Measurements from ENCODE around the gene TTLL11. TPM values are rescaled to one million over a fixed set of nuclear protein-coding genes. Genes with fewer than 3 reads are reported as not detected.

The TTLL11 gene
- total RNA-seq, 1 donor: 6.2 TPM

DNA sequence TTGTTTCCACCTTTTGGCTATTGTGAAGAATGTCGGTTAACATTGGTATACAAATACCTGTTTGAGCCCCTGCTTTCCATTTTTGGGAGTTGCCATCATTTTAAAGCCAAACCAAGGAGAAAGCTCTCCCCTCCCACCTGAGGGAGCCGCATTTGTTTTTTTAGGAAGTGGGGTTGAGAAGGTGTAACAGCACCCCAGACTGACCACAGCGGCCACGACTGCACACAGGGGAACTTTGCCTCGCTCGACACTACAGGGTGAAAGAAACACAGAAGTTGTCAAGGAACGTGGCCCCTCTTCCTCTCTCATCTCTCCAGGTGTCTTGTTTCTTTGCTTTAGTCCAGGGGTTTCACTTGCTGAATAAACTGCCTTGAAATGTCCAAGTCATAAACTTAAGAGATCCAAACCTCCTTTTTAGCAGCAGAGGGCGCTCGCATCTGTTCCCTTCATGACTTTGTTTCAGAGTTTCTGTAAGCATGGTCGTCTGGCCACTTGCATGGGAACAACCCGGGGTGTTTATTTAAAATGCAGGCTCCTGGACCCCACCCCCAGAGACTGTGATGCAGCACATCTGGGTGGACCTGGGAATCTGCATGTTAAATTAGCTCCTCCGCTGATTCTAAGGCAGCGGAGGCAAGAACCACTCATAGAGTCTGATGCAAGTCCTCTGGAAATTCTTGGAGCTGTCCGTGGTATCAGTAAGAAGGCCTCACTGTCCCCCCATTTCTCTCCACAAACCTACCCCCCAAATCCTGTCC lies 2.1 kb upstream of the TTLL11 start:
- H3K4me1 ChIP-seq (ENCODE audit: insufficient read depth, low read length): peaks cover 16% of the 10 kb centered on the region
- no peaks in the 10 kb centered on the region for H3K27me3 ChIP-seq (ENCODE audit: insufficient read depth, low read length)
- TF ChIP-seq, protein P1, sequence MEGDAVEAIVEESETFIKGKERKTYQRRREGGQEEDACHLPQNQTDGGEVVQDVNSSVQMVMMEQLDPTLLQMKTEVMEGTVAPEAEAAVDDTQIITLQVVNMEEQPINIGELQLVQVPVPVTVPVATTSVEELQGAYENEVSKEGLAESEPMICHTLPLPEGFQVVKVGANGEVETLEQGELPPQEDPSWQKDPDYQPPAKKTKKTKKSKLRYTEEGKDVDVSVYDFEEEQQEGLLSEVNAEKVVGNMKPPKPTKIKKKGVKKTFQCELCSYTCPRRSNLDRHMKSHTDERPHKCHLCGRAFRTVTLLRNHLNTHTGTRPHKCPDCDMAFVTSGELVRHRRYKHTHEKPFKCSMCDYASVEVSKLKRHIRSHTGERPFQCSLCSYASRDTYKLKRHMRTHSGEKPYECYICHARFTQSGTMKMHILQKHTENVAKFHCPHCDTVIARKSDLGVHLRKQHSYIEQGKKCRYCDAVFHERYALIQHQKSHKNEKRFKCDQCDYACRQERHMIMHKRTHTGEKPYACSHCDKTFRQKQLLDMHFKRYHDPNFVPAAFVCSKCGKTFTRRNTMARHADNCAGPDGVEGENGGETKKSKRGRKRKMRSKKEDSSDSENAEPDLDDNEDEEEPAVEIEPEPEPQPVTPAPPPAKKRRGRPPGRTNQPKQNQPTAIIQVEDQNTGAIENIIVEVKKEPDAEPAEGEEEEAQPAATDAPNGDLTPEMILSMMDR (IDR thresholded peaks at IDR 0.05; ENCODE audit: extremely low read depth, low read depth, low read length): peak; percentile 80
- H2AFZ ChIP-seq (ENCODE audit: low read length): no peak overlapping the region
- peaks cover 19% of the 10 kb centered on the region for H4K20me1 ChIP-seq (ENCODE audit: insufficient read depth, low read length)
- no peak overlapping the region for H3K4me3 ChIP-seq (ENCODE audit: insufficient read depth, low read length)
- H3K27ac ChIP-seq (ENCODE audit: low read depth, low read length): no peak overlapping the region
- H3K9me3 ChIP-seq (ENCODE audit: low read depth, low read length): no peaks in the 10 kb centered on the region
- no peaks in the 10 kb centered on the region for H3K36me3 ChIP-seq (ENCODE audit: insufficient read depth, low read length)
- peak; percentile 82 for DNase-seq (ENCODE audit: insufficient read length, low spot score, missing footprints)
- H3K79me2 ChIP-seq (ENCODE audit: insufficient read depth, low read length): peaks cover 27% of the 10 kb centered on the region
- no peak overlapping the region for H3K4me2 ChIP-seq (ENCODE audit: insufficient read depth, low read length)

DNA sequence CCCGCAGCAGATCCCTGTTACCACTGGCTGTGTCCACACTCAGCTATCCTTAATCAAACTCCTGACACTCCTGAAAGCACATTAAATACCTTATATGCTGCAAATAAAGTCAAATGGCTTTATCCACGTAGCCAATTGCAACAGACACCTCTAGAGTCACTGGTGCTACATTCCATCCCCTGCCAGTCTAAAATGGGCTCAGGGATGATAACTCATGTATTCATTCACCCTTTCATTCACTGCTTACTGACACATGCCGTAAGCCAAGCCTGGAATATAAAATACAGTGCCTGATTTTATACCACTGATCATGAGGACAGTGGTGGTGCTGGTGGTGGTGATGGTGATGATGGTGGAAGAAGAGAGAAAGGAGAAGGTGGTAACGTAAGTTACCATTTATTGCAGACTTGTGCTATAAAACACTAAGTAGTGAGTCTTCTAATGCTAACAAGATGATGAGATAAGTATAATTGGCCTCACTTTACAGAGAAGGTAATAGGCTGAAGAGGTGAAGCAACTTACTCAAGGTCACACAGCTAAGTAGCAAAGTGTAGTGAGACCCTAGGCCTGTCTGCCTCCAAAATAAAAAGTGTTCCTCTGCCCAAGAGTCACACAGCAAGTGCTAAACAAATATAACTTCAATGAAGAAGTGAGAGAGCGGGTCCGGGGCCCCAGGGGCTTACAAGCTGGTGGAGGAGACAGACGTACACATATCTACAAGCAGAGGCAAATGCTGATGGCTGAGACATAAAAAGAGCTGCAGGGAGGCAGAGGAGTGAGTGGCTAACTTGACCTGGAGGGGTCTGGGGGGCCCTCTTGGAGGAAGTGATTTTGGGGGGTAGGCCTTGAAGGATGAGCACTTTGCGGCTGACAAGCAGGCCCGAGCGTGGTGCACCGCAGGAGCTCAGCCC lies 1.2 kb downstream of the TTLL11 start:
- TF ChIP-seq, protein P1 (IDR thresholded peaks at IDR 0.05; ENCODE audit: extremely low read depth, low read depth, low read length): no peak
- DNase-seq (ENCODE audit: insufficient read length, low spot score, missing footprints): peak; percentile 80
- H3K36me3 ChIP-seq (ENCODE audit: insufficient read depth, low read length): no peaks in the 10 kb centered on the region
- H2AFZ ChIP-seq (ENCODE audit: low read length): peak overlapping the region; percentile 79
- peaks cover 36% of the 10 kb centered on the region for H3K79me2 ChIP-seq (ENCODE audit: insufficient read depth, low read length)
- peak overlapping the region; percentile 91 for H3K4me3 ChIP-seq (ENCODE audit: insufficient read depth, low read length)
- H3K4me1 ChIP-seq (ENCODE audit: insufficient read depth, low read length): peaks cover 27% of the 10 kb centered on the region
- H3K4me2 ChIP-seq (ENCODE audit: insufficient read depth, low read length): peak overlapping the region; percentile 90
- no peaks in the 10 kb centered on the region for H3K9me3 ChIP-seq (ENCODE audit: low read depth, low read length)
- H3K27ac ChIP-seq (ENCODE audit: low read depth, low read length): peak overlapping the region; percentile 7
- H3K27me3 ChIP-seq (ENCODE audit: insufficient read depth, low read length): no peaks in the 10 kb centered on the region
- H4K20me1 ChIP-seq (ENCODE audit: insufficient read depth, low read length): peaks cover 43% of the 10 kb centered on the region

DNA sequence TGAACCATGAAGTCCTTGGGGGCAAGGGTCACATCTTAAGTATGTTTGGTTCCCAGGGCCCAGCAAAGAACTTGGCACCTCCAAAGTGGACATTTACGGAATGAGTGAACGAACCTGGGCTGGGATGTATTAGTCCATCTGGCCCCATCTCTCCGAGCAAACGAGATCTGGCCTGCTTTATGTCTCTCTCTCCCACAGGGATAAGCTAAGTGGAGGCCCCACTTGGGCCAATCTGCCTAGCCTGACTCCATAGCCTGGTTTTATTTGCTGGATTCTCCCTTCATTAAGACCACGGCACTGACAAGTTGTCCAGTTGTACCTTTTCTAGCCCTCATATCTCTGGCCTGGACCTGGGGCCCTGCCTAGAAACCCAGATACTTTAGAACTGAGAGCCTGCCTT lies 2.1 kb downstream of the TTLL11 start:
- Histone ChIP-seq H2AFZ (ENCODE audit: low read length) (no peak overlapping the region), H3K4me3 (ENCODE audit: insufficient read depth, low read length) (no peak overlapping the region), H3K4me2 (ENCODE audit: insufficient read depth, low read length) (peak overlapping the region; percentile 90), H3K27me3 (ENCODE audit: insufficient read depth, low read length) (no peaks in the 10 kb centered on the region), H3K27ac (ENCODE audit: low read depth, low read length) (no peak overlapping the region), H3K36me3 (ENCODE audit: insufficient read depth, low read length) (no peaks in the 10 kb centered on the region), H3K79me2 (ENCODE audit: insufficient read depth, low read length) (peaks cover 43% of the 10 kb centered on the region), H3K9me3 (ENCODE audit: low read depth, low read length) (no peaks in the 10 kb centered on the region), H3K4me1 (ENCODE audit: insufficient read depth, low read length) (peaks cover 27% of the 10 kb centered on the region), H4K20me1 (ENCODE audit: insufficient read depth, low read length) (peaks cover 50% of the 10 kb centered on the region)
- DNase-seq (ENCODE audit: insufficient read length, low spot score, missing footprints): peak; percentile 54
- TF ChIP-seq, protein P1 (IDR thresholded peaks at IDR 0.05; ENCODE audit: extremely low read depth, low read depth, low read length): no peak
